Lower leg skin (tissue), 3 donors: Measurements from ENCODE around the gene MATN1.

Experiments used
- POLR2A ChIP-seq, 2 donors: fragments of 450-650 bp; IDR thresholded peaks; one replicate each; pipeline ENCODE4 v1.6.1; 2016 to 2017; ENCODE audit warnings: antibody characterized with exemption in 2 of 2, mild to moderate bottlenecking in 1 of 2, moderate library complexity in 1 of 2
- TF ChIP-seq, protein P1 (sequence below), 3 donors: fragments of 450-650 bp; IDR thresholded peaks; one replicate each; pipeline ENCODE4 v1.5.1; 2016; ENCODE audit warnings: antibody characterized with exemption in 3 of 3, mild to moderate bottlenecking in 3 of 3, moderate library complexity in 2 of 3

GRCh38 chr1:30721812-30722537, 1.4 kb downstream of the MATN1 start:
- TF ChIP-seq, protein P1, sequence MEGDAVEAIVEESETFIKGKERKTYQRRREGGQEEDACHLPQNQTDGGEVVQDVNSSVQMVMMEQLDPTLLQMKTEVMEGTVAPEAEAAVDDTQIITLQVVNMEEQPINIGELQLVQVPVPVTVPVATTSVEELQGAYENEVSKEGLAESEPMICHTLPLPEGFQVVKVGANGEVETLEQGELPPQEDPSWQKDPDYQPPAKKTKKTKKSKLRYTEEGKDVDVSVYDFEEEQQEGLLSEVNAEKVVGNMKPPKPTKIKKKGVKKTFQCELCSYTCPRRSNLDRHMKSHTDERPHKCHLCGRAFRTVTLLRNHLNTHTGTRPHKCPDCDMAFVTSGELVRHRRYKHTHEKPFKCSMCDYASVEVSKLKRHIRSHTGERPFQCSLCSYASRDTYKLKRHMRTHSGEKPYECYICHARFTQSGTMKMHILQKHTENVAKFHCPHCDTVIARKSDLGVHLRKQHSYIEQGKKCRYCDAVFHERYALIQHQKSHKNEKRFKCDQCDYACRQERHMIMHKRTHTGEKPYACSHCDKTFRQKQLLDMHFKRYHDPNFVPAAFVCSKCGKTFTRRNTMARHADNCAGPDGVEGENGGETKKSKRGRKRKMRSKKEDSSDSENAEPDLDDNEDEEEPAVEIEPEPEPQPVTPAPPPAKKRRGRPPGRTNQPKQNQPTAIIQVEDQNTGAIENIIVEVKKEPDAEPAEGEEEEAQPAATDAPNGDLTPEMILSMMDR (IDR thresholded peaks at IDR 0.05) = no peak
- TF ChIP-seq POLR2A (IDR thresholded peaks at IDR 0.05) = no peak
